Keratinocyte (primary cell): Measurements from ENCODE around the gene FAM120A.

Experiments
- EZH2 ChIP-seq: IDR thresholded peaks from one replicate; pipeline ENCODE4 v1.6.1; 2012; ENCODE audit warnings: inconsistent platforms, mild to moderate bottlenecking, low read length, moderate library complexity
- TF ChIP-seq, protein P1 (sequence below), 3 experiments: IDR thresholded peaks in 1 of 3; conservative IDR thresholded peaks in 1 of 3; optimal IDR thresholded peaks in 1 of 3; 2 replicates in 2 of 3; 3 replicates in 1 of 3; pipeline versions ENCODE3 to v1.5.1; 2011; ENCODE audit warnings: low read length in 3 of 3, mild to moderate bottlenecking in 3 of 3, moderate library complexity in 2 of 3, control low read depth in 1 of 3, inconsistent platforms in 1 of 3; ENCODE audit not compliant: insufficient read depth in 2 of 3; ENCODE audit errors: extremely low read depth in 1 of 3

- TF ChIP-seq, protein P1, sequence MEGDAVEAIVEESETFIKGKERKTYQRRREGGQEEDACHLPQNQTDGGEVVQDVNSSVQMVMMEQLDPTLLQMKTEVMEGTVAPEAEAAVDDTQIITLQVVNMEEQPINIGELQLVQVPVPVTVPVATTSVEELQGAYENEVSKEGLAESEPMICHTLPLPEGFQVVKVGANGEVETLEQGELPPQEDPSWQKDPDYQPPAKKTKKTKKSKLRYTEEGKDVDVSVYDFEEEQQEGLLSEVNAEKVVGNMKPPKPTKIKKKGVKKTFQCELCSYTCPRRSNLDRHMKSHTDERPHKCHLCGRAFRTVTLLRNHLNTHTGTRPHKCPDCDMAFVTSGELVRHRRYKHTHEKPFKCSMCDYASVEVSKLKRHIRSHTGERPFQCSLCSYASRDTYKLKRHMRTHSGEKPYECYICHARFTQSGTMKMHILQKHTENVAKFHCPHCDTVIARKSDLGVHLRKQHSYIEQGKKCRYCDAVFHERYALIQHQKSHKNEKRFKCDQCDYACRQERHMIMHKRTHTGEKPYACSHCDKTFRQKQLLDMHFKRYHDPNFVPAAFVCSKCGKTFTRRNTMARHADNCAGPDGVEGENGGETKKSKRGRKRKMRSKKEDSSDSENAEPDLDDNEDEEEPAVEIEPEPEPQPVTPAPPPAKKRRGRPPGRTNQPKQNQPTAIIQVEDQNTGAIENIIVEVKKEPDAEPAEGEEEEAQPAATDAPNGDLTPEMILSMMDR (optimal IDR thresholded peaks at IDR 0.05 in 1 of 3, IDR thresholded peaks at IDR 0.05 in 1 of 3, conservative IDR thresholded peaks at IDR 0.05 in 1 of 3; ENCODE audit: extremely low read depth in 1 of 3, insufficient read depth in 2 of 3, low read length in 3 of 3): no peak
- no peak for TF ChIP-seq EZH2
Measured at GRCh38 chr9:93475856-93476255, 24.4 kb downstream of the FAM120A start.
